Effector CD4-positive, alpha-beta T cell (primary cell): ENCODE measurements around the gene B3GAT1.
"Not testable (repeated sequence)": the region's sequence is repeated elsewhere in the genome, so short reads cannot be mapped to it uniquely, and the experiment has no call there.

Experiments used
- DNase-seq: peaks from one replicate; pipeline ENCODE4 v3.0.0-alpha.2; 2020
- total RNA-seq: gene quantifications from one replicate; lab custom pipeline; 2026; lab: John Stamatoyannopoulos, UW

Gene B3GAT1, protein sequence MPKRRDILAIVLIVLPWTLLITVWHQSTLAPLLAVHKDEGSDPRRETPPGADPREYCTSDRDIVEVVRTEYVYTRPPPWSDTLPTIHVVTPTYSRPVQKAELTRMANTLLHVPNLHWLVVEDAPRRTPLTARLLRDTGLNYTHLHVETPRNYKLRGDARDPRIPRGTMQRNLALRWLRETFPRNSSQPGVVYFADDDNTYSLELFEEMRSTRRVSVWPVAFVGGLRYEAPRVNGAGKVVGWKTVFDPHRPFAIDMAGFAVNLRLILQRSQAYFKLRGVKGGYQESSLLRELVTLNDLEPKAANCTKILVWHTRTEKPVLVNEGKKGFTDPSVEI
- total RNA-seq, result 2.3 reads per million, percentile 5 among the genes with 10 or more reads in this experiment

GRCh38 chr11:134412203-134413042, at the start of gene B3GAT1:
Gene B3GAT1, minus strand, starts transcription at chr11:134412242. Its CDS starts 24,583 bp downstream, at chr11:134387659.
- no peak for DNase-seq

- DNase-seq, result no peak
Observed at GRCh38 chr11:134461621-134462020, 49.6 kb upstream of the B3GAT1 start.

DNA sequence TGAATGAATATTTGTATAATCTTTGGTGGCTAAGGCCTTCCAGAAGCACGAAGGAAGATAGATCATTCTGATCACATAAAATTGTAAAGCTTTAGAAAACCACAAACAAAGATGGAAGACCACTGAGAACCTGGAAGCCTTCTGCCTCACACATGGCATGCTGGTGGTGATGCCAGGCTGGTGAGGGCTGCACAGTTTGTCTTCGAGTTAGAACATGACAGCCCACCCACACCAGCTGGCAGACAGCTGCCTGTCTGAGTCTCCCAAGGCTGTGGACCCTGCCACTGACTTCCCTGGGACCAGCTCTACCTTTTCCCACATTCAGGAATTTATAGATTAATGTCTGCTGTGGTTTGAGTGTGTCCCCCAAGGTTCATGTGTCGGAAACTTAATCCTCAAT, 48.8 kb upstream of the B3GAT1 start:
- no peak for DNase-seq

DNA sequence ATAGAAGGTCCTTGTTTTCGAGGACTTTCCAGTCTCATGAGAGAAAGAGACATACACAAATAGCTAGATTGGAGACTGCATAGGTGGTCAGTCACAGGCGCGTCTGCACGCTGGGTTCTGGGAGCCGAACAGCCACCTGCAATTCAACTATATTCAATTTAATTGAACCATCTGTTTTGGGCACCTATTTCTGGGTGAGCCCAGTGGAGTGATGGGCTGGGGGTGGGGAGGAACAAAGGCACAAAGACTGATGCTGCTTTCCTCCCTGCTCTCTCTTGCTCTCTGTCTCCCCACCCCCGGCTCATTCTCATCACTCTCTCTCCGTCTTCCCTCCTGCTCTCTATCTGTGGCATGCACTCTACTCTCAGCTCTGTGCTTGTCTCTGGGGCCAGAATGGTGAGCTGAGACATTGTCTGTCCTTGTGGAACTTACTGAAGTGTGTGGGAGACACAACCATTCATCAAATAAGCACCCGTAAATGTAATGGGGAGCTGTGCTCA, 48.1 kb upstream of the B3GAT1 start:
- DNase-seq, result no peak

GRCh38 chr11:134459246-134460061, 47.4 kb upstream of the B3GAT1 start:
- DNase-seq, result no peak

- DNase-seq, result not testable (repeated sequence)
Observed at GRCh38 chr11:134457411-134458007, 45.5 kb upstream of the B3GAT1 start.

DNA sequence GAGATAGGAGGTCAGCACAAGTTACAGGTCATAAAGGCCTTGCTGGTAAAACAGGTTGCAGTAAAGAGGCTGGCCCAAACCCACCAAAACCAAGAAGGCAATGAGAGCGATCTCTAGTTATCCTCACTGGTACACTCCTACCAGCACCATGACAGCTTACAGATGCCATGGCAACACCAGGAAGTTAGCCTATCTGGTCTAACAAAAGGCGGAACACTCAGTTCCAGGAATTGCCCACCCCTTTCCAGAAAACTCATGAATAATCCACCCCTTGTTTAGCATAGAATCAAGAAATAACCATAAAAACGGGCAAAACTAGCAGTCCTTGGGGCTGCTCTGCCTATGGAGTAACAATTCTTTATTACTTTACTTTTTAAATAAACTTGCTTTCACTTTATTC, 43.5 kb upstream of the B3GAT1 start:
- no peak for DNase-seq

DNA sequence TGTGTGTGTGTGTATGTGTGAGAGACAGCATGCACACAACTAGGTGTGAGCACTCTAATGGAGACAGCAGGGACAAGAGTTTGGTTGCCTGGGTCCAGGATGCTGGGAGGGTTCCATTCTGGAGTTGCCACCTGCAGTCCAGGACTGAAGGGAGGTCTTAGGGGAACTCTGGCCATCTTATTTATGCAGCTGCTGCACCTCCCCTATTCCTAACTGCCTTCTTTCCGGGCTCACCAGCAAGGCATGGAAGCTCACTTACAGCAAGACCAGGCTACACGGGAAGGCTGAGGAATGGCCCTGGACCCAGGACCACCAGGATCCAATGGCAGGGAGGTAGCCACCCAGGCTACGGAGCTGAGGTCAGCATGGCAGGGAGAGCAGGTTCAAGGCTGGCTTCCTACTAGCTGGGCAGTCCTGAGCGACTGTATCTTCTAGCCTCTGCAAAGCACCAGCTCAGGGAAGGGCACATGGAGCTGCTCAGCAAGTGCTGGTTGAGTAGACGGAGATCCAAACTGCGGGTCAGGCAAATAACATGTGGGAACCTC, 42.2 kb upstream of the B3GAT1 start:
- DNase-seq, result no peak

- DNase-seq, result no peak
Observed at GRCh38 chr11:134453441-134453840, 41.4 kb upstream of the B3GAT1 start.

GRCh38 chr11:134452838-134453155, 40.8 kb upstream of the B3GAT1 start:
- no peak for DNase-seq

GRCh38 chr11:134452026-134452837, 40.2 kb upstream of the B3GAT1 start:
- no peak for DNase-seq

GRCh38 chr11:134450186-134450585, 38.1 kb upstream of the B3GAT1 start:
- no peak for DNase-seq

- no peak for DNase-seq
Observed at GRCh38 chr11:134449713-134450112, 37.7 kb upstream of the B3GAT1 start.

GRCh38 chr11:134449051-134449450, 37.0 kb upstream of the B3GAT1 start:
- no peak for DNase-seq

DNA sequence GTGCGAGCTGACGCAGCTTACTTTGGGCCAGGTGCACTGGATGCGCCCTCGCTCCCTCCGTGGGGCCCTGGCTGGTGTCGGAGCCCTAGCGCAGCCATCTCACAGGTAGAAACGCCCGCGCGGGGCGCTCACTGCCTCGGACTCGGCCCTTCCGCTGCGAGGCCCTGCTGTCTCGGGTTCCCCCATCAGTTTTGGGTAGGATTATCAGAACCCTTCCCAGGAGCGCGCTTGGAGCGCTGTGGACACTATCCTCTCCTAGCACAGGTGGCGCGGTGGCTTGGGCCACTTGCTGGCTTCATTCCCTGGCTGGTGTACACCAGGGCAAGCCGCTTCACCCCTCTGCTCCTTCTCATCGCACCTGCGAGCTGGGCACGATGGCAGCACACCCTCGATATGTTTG, 35.7 kb upstream of the B3GAT1 start:
- no peak for DNase-seq

GRCh38 chr11:134445601-134446325, 33.7 kb upstream of the B3GAT1 start:
- DNase-seq, result no peak

- DNase-seq, result not testable (repeated sequence)
Observed at GRCh38 chr11:134444160-134445108, 32.4 kb upstream of the B3GAT1 start.

- no peak for DNase-seq
Observed at GRCh38 chr11:134443246-134443645, 31.2 kb upstream of the B3GAT1 start.

- no peak for DNase-seq
Observed at GRCh38 chr11:134442246-134442645, 30.2 kb upstream of the B3GAT1 start.
